Keratinocyte (primary cell): ENCODE results near the gene KAT2B. TPM values are rescaled to one million over a fixed set of nuclear protein-coding genes. Genes with fewer than 3 reads are reported as not detected.

ENCODE experiments used
- DNase-seq: peaks from one replicate; pipeline ENCODE4 v3.0.0-alpha.2; 2011; ENCODE audit warnings: low read depth, missing footprints, low spot score
- FAIRE-seq: peaks from 2 replicates; lab custom pipeline; 2011; peaks lifted over from hg19 to GRCh38; lab: Jason Lieb, UNC
- H2AFZ ChIP-seq: 2 replicates; pipeline ENCODE4 v1.6.0; 2012; ENCODE audit warnings: low read length, control low read depth, inconsistent platforms; ENCODE audit not compliant: control insufficient read depth
- H3K27ac ChIP-seq: 2 replicates; pipeline ENCODE4 v1.5.1; 2011; ENCODE audit warnings: low read length; ENCODE audit not compliant: control insufficient read depth, insufficient read depth
- H3K27me3 ChIP-seq: 3 replicates; pipeline ENCODE4 v1.6.0; 2011; ENCODE audit warnings: low read length; ENCODE audit not compliant: control insufficient read depth, insufficient read depth; ENCODE audit errors: extremely low read depth
- H3K36me3 ChIP-seq, 2 experiments: 2 replicates in 1 of 2; 3 replicates in 1 of 2; pipeline ENCODE4 v1.5.1; 2011; ENCODE audit warnings: low read length in 2 of 2, mild to moderate bottlenecking in 1 of 2; ENCODE audit not compliant: control insufficient read depth in 2 of 2, insufficient read depth in 2 of 2; ENCODE audit errors: extremely low read depth in 1 of 2
- H3K4me1 ChIP-seq: 3 replicates; pipeline ENCODE4 v1.5.1; 2011; ENCODE audit warnings: low read length; ENCODE audit not compliant: control insufficient read depth, insufficient read depth; ENCODE audit errors: extremely low read depth
- H3K4me2 ChIP-seq: 3 replicates; pipeline ENCODE4 v1.6.0; 2011; ENCODE audit warnings: low read depth, low read length; ENCODE audit not compliant: control insufficient read depth, insufficient read depth; ENCODE audit errors: extremely low read depth
- H3K4me3 ChIP-seq, 3 experiments: fragments of 200-600 bp in 1 of 3; sonication (generic) in 1 of 3; 2 replicates in 2 of 3; 3 replicates in 1 of 3; pipeline ENCODE4 v1.5.1; 2011 to 2016; ENCODE audit warnings: low read length in 3 of 3, mild to moderate bottlenecking in 3 of 3, control low read depth in 2 of 3, inconsistent platforms in 1 of 3, low read depth in 1 of 3, mixed read lengths in 1 of 3, mixed run types in 1 of 3, moderate library complexity in 1 of 3; ENCODE audit not compliant: control insufficient read depth in 2 of 3, insufficient read depth in 2 of 3; ENCODE audit errors: extremely low read depth in 1 of 3
- H3K79me2 ChIP-seq: 2 replicates; pipeline ENCODE4 v1.6.0; 2012; ENCODE audit warnings: low read length; ENCODE audit not compliant: control insufficient read depth, insufficient read depth
- H3K9ac ChIP-seq: 3 replicates; pipeline ENCODE4 v1.6.0; 2011; ENCODE audit warnings: low read length; ENCODE audit not compliant: control insufficient read depth, insufficient read depth; ENCODE audit errors: extremely low read depth
- H3K9me1 ChIP-seq: 3 replicates; pipeline ENCODE4 v1.6.0; 2011; ENCODE audit warnings: low read length; ENCODE audit not compliant: control insufficient read depth, insufficient read depth; ENCODE audit errors: extremely low read depth
- H3K9me3 ChIP-seq: 2 replicates; pipeline ENCODE4 v1.5.1; 2012; ENCODE audit warnings: low read depth, low read length; ENCODE audit not compliant: control insufficient read depth
- H4K20me1 ChIP-seq: 3 replicates; pipeline ENCODE4 v1.6.0; 2011; ENCODE audit warnings: low read length; ENCODE audit not compliant: control insufficient read depth, insufficient read depth; ENCODE audit errors: extremely low read depth
- CTCF ChIP-seq, 3 experiments: IDR thresholded peaks in 1 of 3; conservative IDR thresholded peaks in 1 of 3; optimal IDR thresholded peaks in 1 of 3; 2 replicates in 2 of 3; 3 replicates in 1 of 3; pipeline versions ENCODE3 to v1.5.1; 2011; ENCODE audit warnings: low read length in 3 of 3, mild to moderate bottlenecking in 3 of 3, moderate library complexity in 2 of 3, control low read depth in 1 of 3, inconsistent platforms in 1 of 3; ENCODE audit not compliant: insufficient read depth in 2 of 3; ENCODE audit errors: extremely low read depth in 1 of 3
- EZH2 ChIP-seq: IDR thresholded peaks from one replicate; pipeline ENCODE4 v1.6.1; 2012; ENCODE audit warnings: inconsistent platforms, mild to moderate bottlenecking, low read length, moderate library complexity
- dilution Hi-C: fragments of 300-500 bp; cut with MboI; formaldehyde crosslinking; loops from one replicate; pipeline ENCODE4 v1.7.0; 2020; ENCODE audit warnings: low sequenced_read_pairs; ENCODE audit not compliant: extremely low pct_ligation_motif_present
- polyA plus RNA-seq, 5 experiments: library from polyadenylated mRNA; depleted of rRNA in 3 of 5; stranded (reverse) in 3 of 5; stranded (forward) in 1 of 5; unstranded in 1 of 5; fragments of >200 nt; gene quantifications; 1 replicate in 1 of 5; 2 replicates in 3 of 5; 3 replicates in 1 of 5; pipeline versions ENCODE4 v1.2.1 to v1.2.3, GENCODE V29; 2011 to 2012; ENCODE audit warnings: missing spikeins in 2 of 5, low read depth in 1 of 5, low replicate concordance in 1 of 5

The KAT2B gene
- polyA plus RNA-seq, 1 donor (not counting 4 experiments of a cell fraction or from before 2014, with no cell fraction given), result 4.6 TPM

- no peaks in the 10 kb centered on the region for H3K79me2 ChIP-seq
- H3K27ac ChIP-seq, result no peak overlapping the region
- H3K4me2 ChIP-seq, result no peak overlapping the region
- H3K4me3 ChIP-seq, result no peak overlapping the region
- H3K27me3 ChIP-seq, result no peaks in the 10 kb centered on the region
- H3K4me1 ChIP-seq, result no peaks in the 10 kb centered on the region
- H3K9me1 ChIP-seq, result no peaks in the 10 kb centered on the region
- no peaks in the 10 kb centered on the region for H4K20me1 ChIP-seq
- H3K9ac ChIP-seq, result no peak overlapping the region
- no peak overlapping the region for H2AFZ ChIP-seq
- H3K36me3 ChIP-seq, result no peaks in the 10 kb centered on the region
- dilution Hi-C loops, result no loop called here
- no peak for TF ChIP-seq CTCF (optimal IDR thresholded peaks at IDR 0.05 in 1 of 3, IDR thresholded peaks at IDR 0.05 in 1 of 3, conservative IDR thresholded peaks at IDR 0.05 in 1 of 3; ENCODE audit: extremely low read depth in 1 of 3, insufficient read depth in 2 of 3, low read length in 3 of 3)
- no peak for TF ChIP-seq EZH2
- DNase-seq (no peak), FAIRE-seq (no peak)
- no peaks in the 10 kb centered on the region for H3K9me3 ChIP-seq
Observed at GRCh38 chr3:20099060-20099459, 58.8 kb downstream of the KAT2B start.

DNA sequence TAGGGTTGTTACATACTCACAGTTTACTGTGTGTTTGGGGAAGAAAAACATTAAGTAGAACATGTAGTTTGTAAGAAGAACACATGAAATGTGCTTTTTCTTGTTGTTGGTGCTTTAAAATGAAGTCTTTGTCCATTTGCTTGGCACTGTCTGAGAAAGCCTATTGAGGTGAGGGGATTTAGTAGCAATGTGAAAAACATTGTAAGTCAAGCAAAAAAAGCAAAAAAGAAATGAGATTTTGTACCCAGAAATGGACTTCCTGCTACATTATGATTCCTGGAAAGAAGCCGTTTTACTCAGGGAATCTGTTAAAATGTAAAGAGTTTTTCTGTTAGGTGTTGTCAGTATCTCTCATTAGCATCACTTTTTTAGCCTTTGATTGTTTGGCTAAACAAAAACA lies 59.9 kb downstream of the KAT2B start:
- no peak overlapping the region for H2AFZ ChIP-seq
- H3K4me2 ChIP-seq, result no peak overlapping the region
- no peak for DNase-seq
- H3K79me2 ChIP-seq, result no peaks in the 10 kb centered on the region
- no peaks in the 10 kb centered on the region for H3K36me3 ChIP-seq
- TF ChIP-seq CTCF (optimal IDR thresholded peaks at IDR 0.05 in 1 of 3, IDR thresholded peaks at IDR 0.05 in 1 of 3, conservative IDR thresholded peaks at IDR 0.05 in 1 of 3; ENCODE audit: extremely low read depth in 1 of 3, insufficient read depth in 2 of 3, low read length in 3 of 3), result no peak
- TF ChIP-seq EZH2, result no peak
- H3K27me3 ChIP-seq, result no peaks in the 10 kb centered on the region
- no peak overlapping the region for H3K4me3 ChIP-seq
- H3K9me1 ChIP-seq, result no peaks in the 10 kb centered on the region
- no peak overlapping the region for H3K27ac ChIP-seq
- H3K9ac ChIP-seq, result no peak overlapping the region
- H3K4me1 ChIP-seq, result no peaks in the 10 kb centered on the region
- FAIRE-seq, result no peak
- no peaks in the 10 kb centered on the region for H3K9me3 ChIP-seq
- H4K20me1 ChIP-seq, result no peaks in the 10 kb centered on the region
- dilution Hi-C loops, result no loop called here
